AG04449 (cell line): ENCODE results near the gene CHPF.

ENCODE experiments used
- CTCF ChIA-PET: fragments of 350-600 bp; formaldehyde crosslinking; extraction: SDS; loops from one replicate; lab custom pipeline; 2021; ENCODE audit warnings: antibody characterized with exemption; lab: Yijun Ruan, JAX
- POLR2A ChIA-PET: fragments of 400-600, 350-600 bp; formaldehyde crosslinking; extraction: SDS; loops from one replicate; lab custom pipeline; 2020; ENCODE audit warnings: antibody characterized with exemption, inconsistent platforms; lab: Yijun Ruan, JAX
- DNase-seq: peaks from one replicate; pipeline ENCODE4 v3.0.0-alpha.2; 2010; ENCODE audit warnings: low read depth, low spot score
- H3K4me3 ChIP-seq: 2 replicates; pipeline ENCODE4 v1.5.1; 2011; ENCODE audit warnings: low read depth, mild to moderate bottlenecking, control low read depth, low read length
- CTCF ChIP-seq: IDR thresholded peaks from one replicate; pipeline ENCODE4 v1.5.1; 2011; ENCODE audit warnings: mild to moderate bottlenecking, moderate library complexity, low read length, control low read depth, inconsistent platforms; ENCODE audit not compliant: insufficient read depth; ENCODE audit errors: missing control alignments

Gene CHPF

DNA sequence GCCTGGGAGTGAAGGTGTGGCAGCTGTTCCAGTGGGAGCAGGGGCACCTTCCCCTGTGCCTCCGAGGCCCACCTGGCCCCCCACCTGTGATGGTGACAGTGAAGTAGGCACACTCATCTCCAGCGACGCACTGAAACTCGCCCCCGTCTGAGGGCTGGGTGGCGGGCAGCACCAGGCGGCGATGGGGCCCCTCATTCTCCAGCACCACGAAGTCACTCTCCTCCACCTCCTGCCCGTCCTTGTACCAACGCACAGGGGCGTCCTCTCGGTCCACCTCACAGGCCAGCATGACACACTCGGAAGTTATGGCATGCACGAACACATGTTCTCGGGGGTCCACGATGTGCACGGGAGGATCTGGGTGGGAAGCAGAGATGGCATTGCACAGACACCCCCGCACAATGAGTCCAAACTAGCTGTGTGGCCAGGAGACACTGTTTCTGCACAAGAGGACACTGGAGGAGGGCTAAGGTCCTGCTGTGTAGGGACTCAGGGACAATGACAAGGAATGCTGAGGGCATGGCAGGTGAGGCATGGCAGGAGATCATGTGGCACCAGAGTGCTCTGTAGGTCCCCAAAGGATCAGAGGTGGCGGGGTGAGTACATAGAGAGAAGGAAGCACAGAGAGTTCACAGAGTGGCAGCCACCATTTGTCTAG, 19.8 kb upstream of the CHPF start:
- TF ChIP-seq CTCF = no peak
- ChIA-PET CTCF (interaction anchor here (1.1 to 5.7 kb wide), 5 partner anchors 7 to 129 kb away, joined by 3 to 72 read pairs (median 34); partner anchors contain the start of genes INHA and OBSL1), POLR2A (interaction anchor here (1.1 kb wide), 1 partner anchor 8 kb away, joined by 5 read pairs; the partner anchor contains the start of genes INHA and OBSL1)
- H3K4me3 ChIP-seq = no peak overlapping the region
- no peak for DNase-seq

- TF ChIP-seq CTCF = no peak
Observed at GRCh38 chr2:219562049-219563020, 18.7 kb upstream of the CHPF start.

GRCh38 chr2:219561179-219562048, 17.8 kb upstream of the CHPF start:
- ChIA-PET POLR2A (interaction anchor here (0.6 to 0.8 kb wide), 2 partner anchors 9 to 10 kb away, joined by 3 to 5 read pairs; no protein-coding TSS in a partner anchor), CTCF (interaction anchor here (1.0 to 5.7 kb wide), 24 partner anchors 9 to 173 kb away, joined by 3 to 72 read pairs (median 7); partner anchors contain the start of genes CHPF, INHA, OBSL1 and STK11IP)
- H3K4me3 ChIP-seq = no peak overlapping the region
- no peak for DNase-seq
- TF ChIP-seq CTCF = no peak

More at GRCh38 chr2:219562049-219563020, 18.7 kb upstream of the CHPF start:
- no peak for DNase-seq
- POLR2A ChIA-PET = interaction anchor here (0.8 to 1.1 kb wide), 3 partner anchors 8 to 94 kb away, joined by 3 to 5 read pairs (median 5); partner anchors contain the start of genes INHA and OBSL1
- CTCF ChIA-PET = interaction anchor here (2.3 to 5.7 kb wide), 6 partner anchors 8 to 127 kb away, joined by 7 to 72 read pairs (median 28); partner anchors contain the start of genes INHA and OBSL1
- H3K4me3 ChIP-seq = no peak overlapping the region

DNA sequence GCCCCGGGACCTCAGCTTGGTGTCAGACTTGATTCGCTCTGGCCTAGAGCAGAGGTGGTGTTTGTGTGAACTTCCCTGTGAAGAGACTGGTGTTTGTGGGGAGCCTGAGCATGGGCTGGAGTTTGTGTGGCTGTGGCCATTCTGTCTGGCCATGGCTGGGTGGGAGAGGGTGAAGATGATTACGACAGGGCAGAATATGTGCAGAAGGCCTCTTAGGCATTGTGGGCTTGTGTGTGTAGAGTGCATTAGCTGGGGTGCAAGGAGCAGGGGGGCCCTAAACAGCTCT, 17.2 kb upstream of the CHPF start:
- no peak overlapping the region for H3K4me3 ChIP-seq
- no peak for TF ChIP-seq CTCF
- ChIA-PET CTCF (interaction anchor here (0.8 to 5.7 kb wide), 35 partner anchors 9 to 172 kb away, joined by 3 to 72 read pairs (median 7); partner anchors contain the start of genes CHPF, INHA, OBSL1 and STK11IP), POLR2A (interaction anchor here (0.6 kb wide), 1 partner anchor 9 kb away, joined by 3 read pairs; no protein-coding TSS in a partner anchor)
- no peak for DNase-seq

GRCh38 chr2:219560037-219560892, 16.7 kb upstream of the CHPF start:
- CTCF ChIA-PET = interaction anchor here (0.6 to 5.7 kb wide), 42 partner anchors 10 to 172 kb away, joined by 3 to 72 read pairs (median 6); partner anchors contain the start of genes CHPF, INHA, OBSL1 and STK11IP
- TF ChIP-seq CTCF = peak; percentile 69
- DNase-seq = no peak
- H3K4me3 ChIP-seq = no peak overlapping the region
- POLR2A ChIA-PET = no interaction called here
